OCI-LY1 (cell line): ENCODE data around the gene NR4A3.

ENCODE experiments used
- H2AFZ ChIP-seq: fragments of 200-600 bp; sonication (generic), shearing (Covaris generic); 2 replicates; pipeline ENCODE4 v1.6.0; 2014; ENCODE audit warnings: antibody characterized with exemption, mild to moderate bottlenecking, low read length
- H3F3A ChIP-seq: fragments of 200-600 bp; sonication (generic), shearing (Covaris generic); 2 replicates; pipeline ENCODE4 v1.6.0; 2014; ENCODE audit warnings: mild to moderate bottlenecking, antibody characterized with exemption, low read length, moderate library complexity; ENCODE audit not compliant: insufficient read depth
- H3K27ac ChIP-seq: fragments of 200-600 bp; sonication (generic); 2 replicates; pipeline ENCODE4 v1.5.1; 2014; ENCODE audit warnings: low read length, mixed run types, mild to moderate bottlenecking, low read depth; ENCODE audit not compliant: poor library complexity, severe bottlenecking
- H3K27me3 ChIP-seq: fragments of 200-600 bp; sonication (generic); 2 replicates; pipeline ENCODE4 v1.6.0; 2014; ENCODE audit warnings: antibody characterized with exemption, mild to moderate bottlenecking, low read length, moderate library complexity; ENCODE audit not compliant: insufficient read depth
- H3K36me3 ChIP-seq: fragments of 200-600 bp; sonication (generic); 2 replicates; pipeline ENCODE4 v1.6.1; 2014; ENCODE audit warnings: mild to moderate bottlenecking, antibody characterized with exemption, low read length, moderate library complexity, mixed read lengths; ENCODE audit not compliant: insufficient read depth
- H3K4me1 ChIP-seq: fragments of 200-600 bp; sonication (generic); 2 replicates; pipeline ENCODE4 v1.5.1; 2014; ENCODE audit warnings: mild to moderate bottlenecking, low read length, moderate library complexity; ENCODE audit not compliant: insufficient read depth, severe bottlenecking
- H3K4me2 ChIP-seq: fragments of 200-600 bp; sonication (generic), shearing (Covaris generic); 2 replicates; pipeline ENCODE4 v1.6.1; 2014; ENCODE audit warnings: low read length
- H3K4me3 ChIP-seq: fragments of 200-600 bp; sonication (generic); 2 replicates; pipeline ENCODE4 v1.5.1; 2014; ENCODE audit warnings: low read length, low read depth, mild to moderate bottlenecking, mixed read lengths; ENCODE audit not compliant: poor library complexity, severe bottlenecking
- H3K79me2 ChIP-seq: fragments of 200-600 bp; shearing (Covaris generic); 2 replicates; pipeline ENCODE4 v1.6.1; 2016; ENCODE audit warnings: mixed run types, low read length, mixed read lengths; ENCODE audit not compliant: insufficient read depth
- H3K9ac ChIP-seq: fragments of 200-600 bp; sonication (generic), shearing (Covaris generic); 2 replicates; pipeline ENCODE4 v1.6.1; 2014; ENCODE audit warnings: mild to moderate bottlenecking, low read length, mixed read lengths
- H3K9me2 ChIP-seq: fragments of 200-600 bp; sonication (generic), shearing (Covaris generic); 2 replicates; pipeline ENCODE4 v1.6.1; 2014; ENCODE audit warnings: low read depth, mild to moderate bottlenecking, low read length, mixed read lengths
- H3K9me3 ChIP-seq: fragments of 200-600 bp; shearing (Covaris generic); 2 replicates; pipeline ENCODE4 v1.6.1; 2014; ENCODE audit warnings: low read length, mixed read lengths
- H4K20me1 ChIP-seq: fragments of 200-600 bp; sonication (generic), shearing (Covaris generic); 2 replicates; pipeline ENCODE4 v1.6.0; 2016; ENCODE audit warnings: mild to moderate bottlenecking, low read length; ENCODE audit not compliant: insufficient read depth
- CTCF ChIP-seq: fragments of 200-600 bp; sonication (generic), shearing (Covaris generic); IDR thresholded peaks from 2 replicates; pipeline ENCODE4 v1.5.1; 2017; ENCODE audit warnings: mild to moderate bottlenecking, antibody characterized with exemption, low read length, moderate library complexity, mixed read lengths
- EZH2 ChIP-seq: fragments of 200-600 bp; sonication (generic), shearing (Covaris generic); IDR thresholded peaks from 2 replicates; pipeline ENCODE4 v1.8.0; 2017; ENCODE audit warnings: borderline replicate concordance, mixed run types, mild to moderate bottlenecking, antibody characterized with exemption, low read length, moderate library complexity, mixed read lengths

The NR4A3 gene

GRCh38 chr9:99793528-99793927, 28.2 kb upstream of the NR4A3 start:
- Histone ChIP-seq H3K4me3 (no peak overlapping the region), H3K9me2 (no peaks in the 10 kb centered on the region), H3K9ac (no peak overlapping the region), H3K4me1 (no peaks in the 10 kb centered on the region), H3K79me2 (no peaks in the 10 kb centered on the region), H4K20me1 (no peaks in the 10 kb centered on the region), H3K36me3 (no peaks in the 10 kb centered on the region), H3F3A (no peaks in the 10 kb centered on the region), H3K9me3 (no peaks in the 10 kb centered on the region), H3K27ac (no peak overlapping the region), H3K27me3 (no peaks in the 10 kb centered on the region), H3K4me2 (no peak overlapping the region), H2AFZ (no peak overlapping the region)
- TF ChIP-seq CTCF: no peak
- TF ChIP-seq EZH2: no peak

GRCh38 chr9:99796231-99796630, 25.5 kb upstream of the NR4A3 start:
- Histone ChIP-seq H3K4me1 (no peaks in the 10 kb centered on the region), H4K20me1 (no peaks in the 10 kb centered on the region), H3K4me2 (no peak overlapping the region), H2AFZ (no peak overlapping the region), H3K36me3 (no peaks in the 10 kb centered on the region), H3K9ac (no peak overlapping the region), H3F3A (no peaks in the 10 kb centered on the region), H3K9me2 (no peaks in the 10 kb centered on the region), H3K27me3 (no peaks in the 10 kb centered on the region), H3K79me2 (no peaks in the 10 kb centered on the region), H3K4me3 (no peak overlapping the region), H3K9me3 (no peaks in the 10 kb centered on the region), H3K27ac (no peak overlapping the region)
- no peak for TF ChIP-seq CTCF
- TF ChIP-seq EZH2: no peak

GRCh38 chr9:99801775-99802174, 19.9 kb upstream of the NR4A3 start:
- Histone ChIP-seq H3K4me2 (no peak overlapping the region), H3K27ac (no peak overlapping the region), H3K4me3 (no peak overlapping the region), H3K79me2 (no peaks in the 10 kb centered on the region), H4K20me1 (no peaks in the 10 kb centered on the region), H3K4me1 (no peaks in the 10 kb centered on the region), H3K9me3 (no peaks in the 10 kb centered on the region), H3K9me2 (no peaks in the 10 kb centered on the region), H3K36me3 (no peaks in the 10 kb centered on the region), H3F3A (no peaks in the 10 kb centered on the region), H2AFZ (no peak overlapping the region), H3K27me3 (no peaks in the 10 kb centered on the region), H3K9ac (no peak overlapping the region)
- no peak for TF ChIP-seq EZH2
- no peak for TF ChIP-seq CTCF
